Measurements from ENCODE around the gene SLC25A45. TPM values are rescaled to one million over a fixed set of nuclear protein-coding genes. Genes with fewer than 3 reads are reported as not detected.

SLC25A45 gene
- 3.7 TPM for total RNA-seq

GRCh38 chr11:65382033-65382803 is at the start of gene SLC25A45:
Gene SLC25A45 (minus strand): TSS chr11:65382646. CDS start chr11:65381951, 695 bp downstream.
- Histone ChIP-seq H3K9ac (ENCODE audit: low read depth in 1 of 3, low read length in 3 of 3) (peak within 1 kb of the TSS; percentile 91 to 95 (median 92)), H3K4me1 (ENCODE audit: control insufficient read depth in 3 of 3, insufficient read depth in 3 of 3, low read length in 3 of 3) (peaks cover 32 to 70% (median 59%) of the 10 kb centered on the region in 3 donors)

GRCh38 chr11:65431451-65432099 is 49.1 kb upstream of the SLC25A45 start:
- Histone ChIP-seq H3K9ac (ENCODE audit: low read depth in 1 of 3, low read length in 3 of 3) (peak overlapping the region in 2 of 3 donors; percentile 28 to 34), H3K4me3 (ENCODE audit: low read length in 3 of 3) (peak overlapping the region; percentile 4 to 90 (median 46)), H3K27me3 (ENCODE audit: control insufficient read depth in 3 of 3, insufficient read depth in 3 of 3, low read length in 3 of 3) (no peaks in the 10 kb centered on the region), H3K36me3 (ENCODE audit: control insufficient read depth in 3 of 3, insufficient read depth in 3 of 3, low read length in 3 of 3) (peaks cover 45 to 77% (median 62%) of the 10 kb centered on the region in 3 donors), H3K4me1 (ENCODE audit: control insufficient read depth in 3 of 3, insufficient read depth in 3 of 3, low read length in 3 of 3) (peaks cover 70 to 81% (median 73%) of the 10 kb centered on the region in 3 donors), H3K9me3 (ENCODE audit: control insufficient read depth in 3 of 3, low read length in 3 of 3) (no peaks in the 10 kb centered on the region), H3K27ac (ENCODE audit: low read depth, low read length) (peak overlapping the region; percentile 37)

More at GRCh38 chr11:65382033-65382803, at the start of gene SLC25A45:
- Histone ChIP-seq H3K4me3 (ENCODE audit: low read length in 3 of 3) (peak within 1 kb of the TSS; percentile 76 to 79 (median 76)), H3K9me3 (ENCODE audit: control insufficient read depth in 3 of 3, low read length in 3 of 3) (no peaks in the 10 kb centered on the region), H3K36me3 (ENCODE audit: control insufficient read depth in 3 of 3, insufficient read depth in 3 of 3, low read length in 3 of 3) (no peaks in the 10 kb centered on the region), H3K27ac (ENCODE audit: low read depth, low read length) (peak within 1 kb of the TSS; percentile 100), H3K27me3 (ENCODE audit: control insufficient read depth in 3 of 3, insufficient read depth in 3 of 3, low read length in 3 of 3) (no peaks in the 10 kb centered on the region)

GRCh38 chr11:65430406-65431217 is 48.2 kb upstream of the SLC25A45 start:
- H3K27me3 ChIP-seq (ENCODE audit: control insufficient read depth in 3 of 3, insufficient read depth in 3 of 3, low read length in 3 of 3) = no peaks in the 10 kb centered on the region
- H3K36me3 ChIP-seq (ENCODE audit: control insufficient read depth in 3 of 3, insufficient read depth in 3 of 3, low read length in 3 of 3) = peaks cover 39 to 76% (median 58%) of the 10 kb centered on the region in 3 donors
- H3K9ac ChIP-seq (ENCODE audit: low read depth in 1 of 3, low read length in 3 of 3) = peak overlapping the region; percentile 99 to 100 (median 100)
- peak overlapping the region; percentile 53 to 100 (median 90) for H3K4me3 ChIP-seq (ENCODE audit: low read length in 3 of 3)
- peak overlapping the region; percentile 99 for H3K27ac ChIP-seq (ENCODE audit: low read depth, low read length)
- H3K4me1 ChIP-seq (ENCODE audit: control insufficient read depth in 3 of 3, insufficient read depth in 3 of 3, low read length in 3 of 3) = peaks cover 63 to 76% (median 64%) of the 10 kb centered on the region in 3 donors
- no peaks in the 10 kb centered on the region for H3K9me3 ChIP-seq (ENCODE audit: control insufficient read depth in 3 of 3, low read length in 3 of 3)

GRCh38 chr11:65429724-65430405 is 47.4 kb upstream of the SLC25A45 start:
- peaks cover 57 to 68% (median 58%) of the 10 kb centered on the region in 3 donors for H3K4me1 ChIP-seq (ENCODE audit: control insufficient read depth in 3 of 3, insufficient read depth in 3 of 3, low read length in 3 of 3)

GRCh38 chr11:65429068-65429681 is 46.7 kb upstream of the SLC25A45 start:
- peak overlapping the region; percentile 55 to 100 (median 90) for H3K4me3 ChIP-seq (ENCODE audit: low read length in 3 of 3)

More at GRCh38 chr11:65429724-65430405, 47.4 kb upstream of the SLC25A45 start:
- peaks cover 37 to 76% (median 57%) of the 10 kb centered on the region in 3 donors for H3K36me3 ChIP-seq (ENCODE audit: control insufficient read depth in 3 of 3, insufficient read depth in 3 of 3, low read length in 3 of 3)
- H3K4me3 ChIP-seq (ENCODE audit: low read length in 3 of 3) = peak overlapping the region; percentile 53 to 100 (median 90)
- peak overlapping the region; percentile 99 for H3K27ac ChIP-seq (ENCODE audit: low read depth, low read length)
- H3K9me3 ChIP-seq (ENCODE audit: control insufficient read depth in 3 of 3, low read length in 3 of 3) = no peaks in the 10 kb centered on the region
- H3K9ac ChIP-seq (ENCODE audit: low read depth in 1 of 3, low read length in 3 of 3) = peak overlapping the region; percentile 99 to 100 (median 100)
- H3K27me3 ChIP-seq (ENCODE audit: control insufficient read depth in 3 of 3, insufficient read depth in 3 of 3, low read length in 3 of 3) = no peaks in the 10 kb centered on the region

GRCh38 chr11:65428578-65429067 is 46.2 kb upstream of the SLC25A45 start:
- peak overlapping the region; percentile 90 to 100 (median 90) for H3K4me3 ChIP-seq (ENCODE audit: low read length in 3 of 3)
- peaks cover 38 to 79% (median 57%) of the 10 kb centered on the region in 3 donors for H3K36me3 ChIP-seq (ENCODE audit: control insufficient read depth in 3 of 3, insufficient read depth in 3 of 3, low read length in 3 of 3)
- H3K9ac ChIP-seq (ENCODE audit: low read depth in 1 of 3, low read length in 3 of 3) = peak overlapping the region; percentile 99 to 100 (median 100)
- no peaks in the 10 kb centered on the region for H3K27me3 ChIP-seq (ENCODE audit: control insufficient read depth in 3 of 3, insufficient read depth in 3 of 3, low read length in 3 of 3)
- H3K27ac ChIP-seq (ENCODE audit: low read depth, low read length) = peak overlapping the region; percentile 99
- peaks cover 48 to 57% (median 55%) of the 10 kb centered on the region in 3 donors for H3K4me1 ChIP-seq (ENCODE audit: control insufficient read depth in 3 of 3, insufficient read depth in 3 of 3, low read length in 3 of 3)
- H3K9me3 ChIP-seq (ENCODE audit: control insufficient read depth in 3 of 3, low read length in 3 of 3) = no peaks in the 10 kb centered on the region

More at GRCh38 chr11:65429068-65429681, 46.7 kb upstream of the SLC25A45 start:
- Histone ChIP-seq H3K27me3 (ENCODE audit: control insufficient read depth in 3 of 3, insufficient read depth in 3 of 3, low read length in 3 of 3) (no peaks in the 10 kb centered on the region), H3K27ac (ENCODE audit: low read depth, low read length) (peak overlapping the region; percentile 99), H3K9me3 (ENCODE audit: control insufficient read depth in 3 of 3, low read length in 3 of 3) (no peaks in the 10 kb centered on the region), H3K4me1 (ENCODE audit: control insufficient read depth in 3 of 3, insufficient read depth in 3 of 3, low read length in 3 of 3) (peaks cover 51 to 62% (median 52%) of the 10 kb centered on the region in 3 donors), H3K36me3 (ENCODE audit: control insufficient read depth in 3 of 3, insufficient read depth in 3 of 3, low read length in 3 of 3) (peaks cover 37 to 76% (median 57%) of the 10 kb centered on the region in 3 donors), H3K9ac (ENCODE audit: low read depth in 1 of 3, low read length in 3 of 3) (peak overlapping the region; percentile 99 to 100 (median 100))

GRCh38 chr11:65427691-65428577 is 45.5 kb upstream of the SLC25A45 start:
- peaks cover 44 to 80% (median 60%) of the 10 kb centered on the region in 3 donors for H3K36me3 ChIP-seq (ENCODE audit: control insufficient read depth in 3 of 3, insufficient read depth in 3 of 3, low read length in 3 of 3)
- peak overlapping the region; percentile 99 to 100 (median 100) for H3K9ac ChIP-seq (ENCODE audit: low read depth in 1 of 3, low read length in 3 of 3)
- no peaks in the 10 kb centered on the region for H3K27me3 ChIP-seq (ENCODE audit: control insufficient read depth in 3 of 3, insufficient read depth in 3 of 3, low read length in 3 of 3)
- H3K4me1 ChIP-seq (ENCODE audit: control insufficient read depth in 3 of 3, insufficient read depth in 3 of 3, low read length in 3 of 3) = peaks cover 48 to 54% (median 51%) of the 10 kb centered on the region in 3 donors
- H3K27ac ChIP-seq (ENCODE audit: low read depth, low read length) = peak overlapping the region; percentile 99
- peak overlapping the region; percentile 90 to 100 (median 90) for H3K4me3 ChIP-seq (ENCODE audit: low read length in 3 of 3)
- H3K9me3 ChIP-seq (ENCODE audit: control insufficient read depth in 3 of 3, low read length in 3 of 3) = no peaks in the 10 kb centered on the region

Measured in skeletal muscle tissue (tissue), 4 donors.